Stomach (tissue), 9 donors: ENCODE results near the gene CHST7. TPM values are rescaled to one million over a fixed set of nuclear protein-coding genes. Genes with fewer than 3 reads are reported as not detected.

Experiments used
- DNase-seq, 2 donors: peaks; one replicate each; pipeline versions ENCODE4 v3.0.0 to v3.0.0-alpha.2; 2013 to 2019
- H3K27ac ChIP-seq, 5 donors: fragments of 200-600 bp in 4 of 5; sonication (generic) in 4 of 5; one replicate each; pipeline ENCODE4 v1.5.1; 2013 to 2019; ENCODE audit warnings: mild to moderate bottlenecking in 1 of 5, moderate library complexity in 1 of 5
- H3K27me3 ChIP-seq, 3 donors: fragments of 200-600 bp; sonication (generic); one replicate each; pipeline ENCODE4 v1.5.1; 2017 to 2019; ENCODE audit warnings: mixed run types in 1 of 3
- H3K36me3 ChIP-seq, 4 donors: fragments of 200-600 bp; sonication (generic); 1 replicate in 3 of 4; 2 replicates in 1 of 4; pipeline ENCODE4 v1.5.1; 2016 to 2019
- H3K4me1 ChIP-seq, 4 donors: fragments of 200-600 bp; sonication (generic); one replicate each; pipeline ENCODE4 v1.5.1; 2016 to 2019
- H3K4me3 ChIP-seq, 4 donors: fragments of 200-600 bp; sonication (generic) in 3 of 4; one replicate each; pipeline ENCODE4 v1.5.1; 2016 to 2019; ENCODE audit warnings: mild to moderate bottlenecking in 1 of 4
- H3K9me3 ChIP-seq, 4 donors: fragments of 200-600 bp; sonication (generic); one replicate each; pipeline ENCODE4 v1.5.1; 2016 to 2019
- CTCF ChIP-seq, 7 experiments: fragments of 450-650 bp in 4 of 7; fragments of 200-600 bp in 3 of 7; sonication (generic) in 3 of 7; IDR thresholded peaks; one replicate each; pipeline ENCODE4 v1.5.1; 2016 to 2019; ENCODE audit warnings: antibody characterized with exemption in 7 of 7, control low read depth in 2 of 7, mild to moderate bottlenecking in 1 of 7
- EP300 ChIP-seq: sonication (generic); formaldehyde crosslinking; IDR thresholded peaks from one replicate; pipeline ENCODE4 v1.6.1; 2017; ENCODE audit warnings: antibody characterized with exemption
- POLR2A ChIP-seq, 4 donors: fragments of 450-650 bp; IDR thresholded peaks; one replicate each; pipeline ENCODE4 v1.6.1; 2016; ENCODE audit warnings: antibody characterized with exemption in 4 of 4, control low read depth in 2 of 4, mild to moderate bottlenecking in 1 of 4, moderate library complexity in 1 of 4
- POLR2AphosphoS5 ChIP-seq, 3 donors: sonication (generic); formaldehyde crosslinking; IDR thresholded peaks; one replicate each; pipeline ENCODE4 v1.6.1; 2016; ENCODE audit warnings: antibody characterized with exemption in 3 of 3
- WGBS, 5 donors: extraction: QIAGEN DNeasy Blood & Tissue Kit in 3 of 5; methylation state at CpG; one replicate each; pipeline versions ENCODE4 v1.1.5 to v1.1.7; 2013 to 2018; 5-methylcytosine and 5-hydroxymethylcytosine counted together
- intact Hi-C: fragments of 100-400 bp; cut with DNase I; formaldehyde crosslinking; loops from one replicate; pipeline ENCODE4 v1.15.1; 2023; ENCODE audit warnings: low total_unique reads
- polyA plus RNA-seq, 3 donors: library from polyadenylated mRNA; stranded (reverse); fragments of 200-250 nt; gene quantifications; one replicate each; pipeline ENCODE4 v1.2.3, GENCODE V29; 2013
- total RNA-seq, 5 donors: library from RNA; depleted of rRNA; stranded (reverse); fragments of >200 nt; gene quantifications; one replicate each; pipeline versions ENCODE4 v1.1.0 to v1.2.3, GENCODE V29; 2014 to 2016
- donor health status: healthy with polysubstance abuse.
- donor health status: Bipolar disorder and iron deficiency.
- donor health status: healthy.

CHST7 gene
- total and polyA plus RNA-seq, 8 donors: 0.29 to 10.1 (median 2.1) TPM

- H3K9me3 ChIP-seq: peaks cover 0 to 11% (median 0%) of the 10 kb centered on the region in 4 donors
- H3K36me3 ChIP-seq: peaks cover 0 to 5% (median 0%) of the 10 kb centered on the region in 4 donors
- H3K27ac ChIP-seq: no peak overlapping the region
- TF ChIP-seq POLR2AphosphoS5 (IDR thresholded peaks at IDR 0.05): no peak
- TF ChIP-seq POLR2A (IDR thresholded peaks at IDR 0.05): no peak
- no peak for TF ChIP-seq EP300
- no peak for TF ChIP-seq CTCF (IDR thresholded peaks at IDR 0.05)
- H3K27me3 ChIP-seq: no peaks in the 10 kb centered on the region
- 39 to 68% (median 53%) methylated on average over 3 of the region's 3 CpGs for WGBS, 5 donors
- H3K4me1 ChIP-seq: peaks cover 0 to 26% (median 2%) of the 10 kb centered on the region in 4 donors
- DNase-seq: no peak
- intact Hi-C loops: no loop called here
- H3K4me3 ChIP-seq: no peak overlapping the region
Measured at GRCh38 chrX:46621572-46621971, 48.0 kb downstream of the CHST7 start.

GRCh38 chrX:46624090-46624786 is 50.7 kb downstream of the CHST7 start:
- Histone ChIP-seq H3K27me3 (no peaks in the 10 kb centered on the region), H3K36me3 (no peaks in the 10 kb centered on the region), H3K4me1 (peaks cover 0 to 31% (median 5%) of the 10 kb centered on the region in 4 donors), H3K27ac (no peak overlapping the region), H3K9me3 (peaks cover 0 to 6% (median 0%) of the 10 kb centered on the region in 4 donors), H3K4me3 (no peak overlapping the region)
- 56 to 86% (median 75%) methylated on average over 5 to 6 of the region's 6 CpGs for WGBS, 5 donors
- TF ChIP-seq EP300 (no peak), POLR2A (IDR thresholded peaks at IDR 0.05) (no peak), CTCF (IDR thresholded peaks at IDR 0.05) (no peak), POLR2AphosphoS5 (IDR thresholded peaks at IDR 0.05) (no peak)
- intact Hi-C loops: no loop called here
- DNase-seq: no peak

- H3K4me3 ChIP-seq: no peak overlapping the region
- TF ChIP-seq POLR2AphosphoS5 (IDR thresholded peaks at IDR 0.05): peak in 1 of 3 donors; percentile 10
- TF ChIP-seq CTCF (IDR thresholded peaks at IDR 0.05): no peak
- H3K4me1 ChIP-seq: peaks cover 0 to 28% (median 5%) of the 10 kb centered on the region in 4 donors
- intact Hi-C loops: no loop called here
- peak overlapping the region in 2 of 5 donors; percentile 58 to 73 for H3K27ac ChIP-seq
- peak in 1 of 2 donors; percentile 35 for DNase-seq
- no peaks in the 10 kb centered on the region for H3K9me3 ChIP-seq
- no peaks in the 10 kb centered on the region for H3K27me3 ChIP-seq
- peaks cover 0 to 5% (median 0%) of the 10 kb centered on the region in 4 donors for H3K36me3 ChIP-seq
- WGBS, 5 donors: 63 to 84% (median 75%) methylated on average over 6 to 7 of the region's 7 CpGs
Measured at GRCh38 chrX:46626566-46626965, 53.0 kb downstream of the CHST7 start.

GRCh38 chrX:46627062-46627461 is 53.5 kb downstream of the CHST7 start:
- no peak overlapping the region for H3K4me3 ChIP-seq
- DNase-seq: no peak
- no peaks in the 10 kb centered on the region for H3K9me3 ChIP-seq
- H3K36me3 ChIP-seq: peaks cover 0 to 5% (median 0%) of the 10 kb centered on the region in 4 donors
- intact Hi-C loops: no loop called here
- TF ChIP-seq CTCF (IDR thresholded peaks at IDR 0.05) (no peak), EP300 (no peak), POLR2AphosphoS5 (IDR thresholded peaks at IDR 0.05) (no peak), POLR2A (IDR thresholded peaks at IDR 0.05) (no peak)
- H3K27ac ChIP-seq: peak overlapping the region in 3 of 5 donors; percentile 37 to 73 (median 58)
- H3K4me1 ChIP-seq: peaks cover 0 to 28% (median 5%) of the 10 kb centered on the region in 4 donors
- 66 to 80% (median 77%) methylated on average over 4 of the region's 4 CpGs for WGBS, 5 donors
- H3K27me3 ChIP-seq: no peaks in the 10 kb centered on the region
